ENCODE data around the gene SLCO1C1.

The SLCO1C1 gene

DNA sequence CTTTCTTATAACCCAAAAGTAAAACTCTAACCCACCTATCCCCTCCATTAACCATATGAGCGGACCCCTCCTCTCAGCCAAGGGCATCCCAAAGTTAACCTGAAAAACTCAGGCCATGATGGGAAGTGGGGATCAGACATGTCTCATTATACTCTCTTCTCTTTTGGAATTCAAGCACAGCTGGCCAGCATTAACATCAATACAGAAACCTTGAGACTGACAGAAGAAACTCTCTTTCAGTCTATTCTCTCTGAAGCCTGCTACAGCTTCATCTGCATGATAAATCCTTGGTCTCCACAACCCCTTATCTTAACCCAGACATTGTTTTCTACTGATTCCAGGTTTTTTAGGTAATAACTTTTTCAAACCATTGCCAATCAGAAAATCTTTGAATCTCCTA, 97.8 kb downstream of the SLCO1C1 start:
- DNase-seq (ENCODE audit: low read depth), result no peak

DNA sequence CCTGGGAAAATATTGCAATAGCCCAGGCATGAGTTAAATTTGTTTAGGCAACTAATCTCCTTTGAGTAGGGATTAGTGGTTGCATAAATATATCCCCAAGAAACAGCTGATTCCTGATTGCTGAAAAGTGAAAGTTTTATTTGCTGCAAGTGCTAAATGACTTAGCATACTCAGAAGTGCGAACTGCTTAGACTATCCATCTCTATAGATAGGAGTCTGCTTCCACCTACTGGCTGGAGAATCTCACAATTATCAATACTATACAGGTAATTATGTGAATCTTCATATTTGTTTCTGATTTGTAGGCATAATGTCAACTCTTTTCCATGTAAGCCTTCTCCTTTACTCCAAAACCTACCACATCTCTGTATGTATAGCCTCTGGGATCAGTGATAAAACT, 103.4 kb downstream of the SLCO1C1 start:
- no peak for DNase-seq (ENCODE audit: low read depth)

DNA sequence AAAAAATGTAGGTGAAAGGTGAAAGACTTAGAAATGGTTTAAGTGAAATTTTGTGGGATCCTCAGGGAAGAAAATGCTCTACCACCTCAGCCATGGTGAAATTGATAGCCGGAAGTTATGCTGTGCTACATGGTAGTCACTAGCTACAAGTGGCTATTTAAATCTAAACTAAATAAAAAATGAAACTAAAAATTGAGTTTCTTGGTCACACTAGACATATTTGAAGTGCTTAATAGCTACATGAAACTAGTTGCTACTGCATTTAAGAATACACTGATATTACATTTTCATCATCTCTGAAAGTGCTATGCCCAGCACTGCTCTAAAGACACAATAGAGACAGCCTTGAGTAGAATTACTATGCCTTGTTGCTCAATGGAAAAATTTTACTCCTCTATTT, 105.0 kb downstream of the SLCO1C1 start:
- DNase-seq (ENCODE audit: low read depth), result no peak

DNA sequence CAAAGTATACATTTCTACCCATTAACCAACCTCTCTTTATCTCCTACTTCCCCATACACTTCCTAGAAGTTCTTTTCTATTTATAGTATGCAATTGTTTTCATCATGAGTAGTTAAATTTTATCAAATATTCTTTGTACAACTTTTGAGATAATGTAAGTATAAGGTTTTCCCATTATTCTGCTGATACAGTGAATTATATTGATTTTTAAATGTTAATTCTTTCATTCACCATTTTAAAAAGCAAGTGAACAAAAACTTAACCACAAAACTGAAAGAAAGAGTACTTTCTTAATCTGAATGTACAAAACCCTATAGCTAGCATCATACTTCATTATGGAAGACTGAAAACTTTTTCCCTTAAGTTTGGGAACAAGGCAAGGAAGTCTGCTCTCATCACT, 105.9 kb downstream of the SLCO1C1 start:
- DNase-seq (ENCODE audit: low read depth), result no peak

Data from activated T-helper 1 cell treated with Interleukin-2 at 50 U/mL for 16 hours (primary cell).